Tibial nerve (tissue), 4 donors: ENCODE results near the gene NLRP3.

Experiments
- EP300 ChIP-seq, 2 donors: sonication (generic); formaldehyde crosslinking; IDR thresholded peaks; one replicate each; pipeline ENCODE4 v1.6.1; 2017; ENCODE audit warnings: antibody characterized with exemption in 2 of 2, mild to moderate bottlenecking in 1 of 2
- POLR2A ChIP-seq, 2 donors: fragments of 450-650 bp; IDR thresholded peaks; one replicate each; pipeline ENCODE4 v1.6.1; 2017; ENCODE audit warnings: antibody characterized with exemption in 2 of 2, mild to moderate bottlenecking in 2 of 2, moderate library complexity in 2 of 2
- TF ChIP-seq, protein P1 (sequence below), 5 experiments: fragments of 200-600 bp in 3 of 5; fragments of 450-650 bp in 2 of 5; sonication (generic) in 3 of 5; IDR thresholded peaks; one replicate each; pipeline ENCODE4 v1.5.1; 2016 to 2019; ENCODE audit warnings: antibody characterized with exemption in 5 of 5, mild to moderate bottlenecking in 3 of 5, moderate library complexity in 2 of 5

DNA sequence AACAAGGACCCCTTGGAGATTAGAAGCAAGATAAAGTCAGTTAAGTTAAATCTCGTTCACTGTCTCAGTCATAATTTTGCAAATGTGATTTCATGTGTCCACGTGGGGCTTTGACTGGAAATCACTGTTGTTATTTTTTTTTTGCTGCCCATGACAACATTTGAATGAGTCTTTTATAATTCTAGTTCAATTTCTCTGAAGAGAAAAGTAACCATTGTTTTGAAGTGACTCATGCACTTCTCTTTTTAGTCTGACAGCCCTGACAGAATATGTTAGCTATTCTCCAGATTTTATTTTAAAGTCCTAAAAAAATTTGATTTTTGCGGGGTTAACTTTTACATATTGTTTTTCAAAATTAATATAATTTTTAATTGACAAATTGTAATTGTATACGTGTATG, 30.7 kb upstream of the NLRP3 start:
- TF ChIP-seq POLR2A (IDR thresholded peaks at IDR 0.05) (no peak), EP300 (IDR thresholded peaks at IDR 0.05) (no peak)
- TF ChIP-seq, protein P1, sequence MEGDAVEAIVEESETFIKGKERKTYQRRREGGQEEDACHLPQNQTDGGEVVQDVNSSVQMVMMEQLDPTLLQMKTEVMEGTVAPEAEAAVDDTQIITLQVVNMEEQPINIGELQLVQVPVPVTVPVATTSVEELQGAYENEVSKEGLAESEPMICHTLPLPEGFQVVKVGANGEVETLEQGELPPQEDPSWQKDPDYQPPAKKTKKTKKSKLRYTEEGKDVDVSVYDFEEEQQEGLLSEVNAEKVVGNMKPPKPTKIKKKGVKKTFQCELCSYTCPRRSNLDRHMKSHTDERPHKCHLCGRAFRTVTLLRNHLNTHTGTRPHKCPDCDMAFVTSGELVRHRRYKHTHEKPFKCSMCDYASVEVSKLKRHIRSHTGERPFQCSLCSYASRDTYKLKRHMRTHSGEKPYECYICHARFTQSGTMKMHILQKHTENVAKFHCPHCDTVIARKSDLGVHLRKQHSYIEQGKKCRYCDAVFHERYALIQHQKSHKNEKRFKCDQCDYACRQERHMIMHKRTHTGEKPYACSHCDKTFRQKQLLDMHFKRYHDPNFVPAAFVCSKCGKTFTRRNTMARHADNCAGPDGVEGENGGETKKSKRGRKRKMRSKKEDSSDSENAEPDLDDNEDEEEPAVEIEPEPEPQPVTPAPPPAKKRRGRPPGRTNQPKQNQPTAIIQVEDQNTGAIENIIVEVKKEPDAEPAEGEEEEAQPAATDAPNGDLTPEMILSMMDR (IDR thresholded peaks at IDR 0.05) = no peak
